GM10248 (cell line): ENCODE measurements around the gene MLKL.
A peak's percentile ranks its signal among the peaks of the same experiment; 100 is the strongest.

Experiments
- CTCF ChIA-PET: fragments of 300-600 bp; sonication (Branson Sonifier 250); formaldehyde crosslinking; extraction: SDS; loops from one replicate; lab custom pipeline; 2021; ENCODE audit warnings: antibody characterized with exemption; lab: Yijun Ruan, JAX
- POLR2A ChIA-PET: fragments of 350-650 bp; sonication (Branson Sonifier 250); formaldehyde crosslinking; extraction: SDS; loops from one replicate; lab custom pipeline; 2020; ENCODE audit warnings: antibody characterized with exemption; lab: Yijun Ruan, JAX
- DNase-seq: peaks from one replicate; pipeline ENCODE4 v3.0.0; 2012; ENCODE audit errors: extremely low spot score
- CTCF ChIP-seq: IDR thresholded peaks from 2 replicates; pipeline ENCODE4 v1.5.1; 2012; ENCODE audit warnings: mild to moderate bottlenecking, low read depth; ENCODE audit errors: extremely low read depth, missing control alignments, control extremely low read depth

The MLKL gene

DNA sequence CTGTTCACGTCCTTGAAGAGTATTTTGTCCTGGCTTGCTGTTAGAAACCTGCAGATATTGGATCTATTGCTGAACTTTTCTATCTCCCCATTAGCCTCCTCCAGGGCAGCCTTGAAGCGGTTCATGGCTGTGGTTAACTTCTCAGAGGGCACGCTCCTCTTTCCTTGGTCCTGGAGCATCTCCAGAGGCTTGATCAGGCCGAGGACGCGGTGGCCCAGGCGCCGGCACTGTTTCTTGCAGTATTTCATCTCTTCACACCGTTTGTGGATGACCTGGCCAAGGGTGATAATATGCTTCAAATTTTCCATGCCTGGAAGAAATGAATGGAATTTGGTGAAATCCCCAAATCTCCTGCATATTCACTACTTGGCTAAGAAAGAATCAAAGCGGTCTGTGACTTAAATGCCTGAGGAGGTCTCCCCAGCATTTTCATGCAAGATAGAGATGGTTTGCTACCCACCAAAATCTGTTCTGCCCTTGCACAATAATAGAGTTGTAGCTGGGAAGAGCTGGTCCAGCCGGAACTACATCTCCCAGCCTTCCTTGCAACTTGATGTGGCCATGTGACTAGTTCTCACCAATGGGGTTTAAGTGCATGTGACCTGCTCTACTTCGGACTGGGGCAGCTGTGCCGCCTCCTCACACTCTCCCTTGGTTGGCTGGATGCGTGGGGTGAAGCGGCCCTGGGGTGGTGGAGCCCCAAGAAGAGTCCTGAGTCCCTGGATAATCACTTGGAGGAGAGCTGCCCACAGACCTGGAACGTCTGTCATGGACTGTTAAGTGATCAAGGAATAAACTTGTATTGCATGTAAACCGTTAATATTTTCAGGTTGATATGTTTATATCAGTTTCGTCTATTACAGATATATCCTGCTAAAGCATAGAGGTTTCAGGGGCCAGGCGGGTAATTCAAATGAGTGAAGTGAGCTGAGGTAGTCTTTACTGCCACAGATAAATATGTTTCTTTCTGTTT is 4.9 kb downstream of the MLKL start:
- no peak for TF ChIP-seq CTCF
- ChIA-PET POLR2A (interaction anchor here (1.2 kb wide), 1 partner anchor 29 kb away, joined by 4 read pairs; the partner anchor contains the start of gene RFWD3), CTCF (interaction anchor here (1.1 to 9.0 kb wide), 4 partner anchors 9 to 611 kb away, joined by 3 to 45 read pairs (median 6); partner anchors contain the start of gene RFWD3)
- DNase-seq = peak; percentile 91

- CTCF ChIA-PET = interaction anchor here (0.8 to 1.4 kb wide), 5 partner anchors 10 to 171 kb away, joined by 3 to 4 read pairs (median 3); partner anchors contain the start of gene MLKL
- POLR2A ChIA-PET = no interaction called here
- no peak for DNase-seq
- no peak for TF ChIP-seq CTCF
Observed at GRCh38 chr16:74691093-74691855, 9.4 kb downstream of the MLKL start.

DNA sequence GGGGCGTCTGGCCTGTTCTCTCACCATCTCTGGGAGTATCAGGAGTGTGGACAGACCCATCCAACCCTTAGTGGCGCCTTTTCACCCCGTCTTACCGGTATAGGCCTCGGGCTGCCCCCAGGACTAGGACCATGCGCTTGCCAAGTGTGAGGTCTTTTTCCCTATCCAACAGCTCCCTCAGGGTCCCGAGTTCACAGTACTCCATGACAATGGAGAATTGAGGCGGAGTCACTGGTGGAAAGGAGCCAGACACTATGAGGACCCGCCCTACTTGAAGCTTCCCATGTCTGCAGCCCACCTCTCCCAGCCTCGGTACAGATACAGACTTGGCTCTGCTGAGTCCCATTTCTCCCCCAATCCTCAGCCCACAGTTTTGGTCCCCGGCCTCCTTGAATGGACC is 18.1 kb downstream of the MLKL start:
- TF ChIP-seq CTCF = no peak
- ChIA-PET POLR2A (no interaction called here), CTCF (no interaction called here)
- DNase-seq = no peak

- ChIA-PET POLR2A (no interaction called here), CTCF (interaction anchor here (0.8 to 1.9 kb wide), 2 partner anchors 30 to 182 kb away, joined by 3 to 5 read pairs; no protein-coding TSS in a partner anchor)
- DNase-seq = no peak
- TF ChIP-seq CTCF = no peak
Observed at GRCh38 chr16:74680681-74681080, 20.0 kb downstream of the MLKL start.

- no peak for DNase-seq
- POLR2A ChIA-PET = no interaction called here
- no peak for TF ChIP-seq CTCF
- CTCF ChIA-PET = interaction anchor here (0.8 to 1.9 kb wide), 2 partner anchors 30 to 183 kb away, joined by 3 to 5 read pairs; no protein-coding TSS in a partner anchor
Observed at GRCh38 chr16:74679983-74680382, 20.7 kb downstream of the MLKL start.

- ChIA-PET POLR2A (no interaction called here), CTCF (interaction anchor here (0.8 to 0.9 kb wide), 2 partner anchors 18 to 42 kb away, joined by 3 read pairs; no protein-coding TSS in a partner anchor)
- no peak for TF ChIP-seq CTCF
- no peak for DNase-seq
Observed at GRCh38 chr16:74677868-74678267, 22.8 kb downstream of the MLKL start.
